Mucosa of stomach (tissue), 1 donor: ENCODE results near the gene KCNQ2.

Experiments used
- H3K27me3 ChIP-seq: one replicate; pipeline ENCODE4 v1.7.0; 2013; ENCODE audit warnings: mild to moderate bottlenecking, low read length; ENCODE audit not compliant: control insufficient read depth, insufficient read depth
- H3K36me3 ChIP-seq: one replicate; pipeline ENCODE4 v1.7.0; 2013; ENCODE audit warnings: low read length; ENCODE audit not compliant: control insufficient read depth, insufficient read depth
- H3K4me1 ChIP-seq: one replicate; pipeline ENCODE4 v1.7.0; 2013; ENCODE audit warnings: mild to moderate bottlenecking, low read length; ENCODE audit not compliant: control insufficient read depth, insufficient read depth
- H3K4me3 ChIP-seq: one replicate; pipeline ENCODE4 v1.7.0; 2013; ENCODE audit warnings: low read length
- H3K9ac ChIP-seq: one replicate; pipeline ENCODE4 v1.7.0; 2013; ENCODE audit warnings: mild to moderate bottlenecking, low read length, moderate library complexity
- H3K9me3 ChIP-seq: one replicate; pipeline ENCODE4 v1.7.0; 2013; ENCODE audit warnings: mild to moderate bottlenecking, low read length, moderate library complexity; ENCODE audit not compliant: control insufficient read depth
- donor health status: Pancreatic carcinoma.

KCNQ2 gene

GRCh38 chr20:63471717-63471980 is 806 bp downstream of the KCNQ2 start:
- Histone ChIP-seq H3K27me3 (peaks cover 66% of the 10 kb centered on the region), H3K4me1 (no peaks in the 10 kb centered on the region), H3K9me3 (no peaks in the 10 kb centered on the region), H3K9ac (no peak overlapping the region), H3K36me3 (no peaks in the 10 kb centered on the region), H3K4me3 (no peak overlapping the region)

DNA sequence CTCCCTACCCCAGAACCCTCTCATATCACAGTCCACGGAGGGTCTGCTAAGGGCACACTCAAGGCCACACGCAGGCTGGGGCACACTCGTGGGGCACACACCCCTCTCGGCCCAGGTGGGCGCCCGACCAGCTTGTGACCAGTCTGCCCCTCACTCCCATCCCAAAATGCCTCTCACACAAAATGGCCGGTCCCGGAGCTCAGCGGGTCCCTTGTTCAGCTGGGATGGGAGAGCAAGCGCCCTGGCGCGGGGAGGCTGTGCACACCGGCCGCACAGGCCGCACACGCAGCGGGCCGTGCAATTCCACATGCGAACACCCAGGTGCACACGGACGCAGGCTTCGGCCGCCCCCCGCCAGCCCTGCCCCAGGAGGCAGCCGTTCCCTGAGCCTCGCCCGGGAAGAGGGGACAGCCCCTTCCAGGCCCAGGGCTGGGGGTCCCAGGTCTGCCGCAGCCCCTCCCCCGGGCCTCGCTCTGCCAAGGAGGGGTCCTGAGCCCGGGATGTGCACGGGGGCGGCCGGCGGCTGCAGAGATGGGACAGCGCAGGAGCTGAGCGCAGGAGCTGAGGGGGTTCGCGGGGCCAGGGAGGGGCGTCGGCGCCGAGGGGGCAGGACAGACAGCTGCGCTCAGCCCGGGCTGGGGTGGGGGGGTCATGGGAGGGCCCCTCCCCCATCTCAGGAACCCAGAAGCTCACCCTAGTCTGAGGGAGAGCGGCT is 1.3 kb downstream of the KCNQ2 start:
- H3K9ac ChIP-seq, result no peak overlapping the region
- no peaks in the 10 kb centered on the region for H3K36me3 ChIP-seq
- no peaks in the 10 kb centered on the region for H3K9me3 ChIP-seq
- peaks cover 66% of the 10 kb centered on the region for H3K27me3 ChIP-seq
- H3K4me1 ChIP-seq, result no peaks in the 10 kb centered on the region
- no peak overlapping the region for H3K4me3 ChIP-seq

DNA sequence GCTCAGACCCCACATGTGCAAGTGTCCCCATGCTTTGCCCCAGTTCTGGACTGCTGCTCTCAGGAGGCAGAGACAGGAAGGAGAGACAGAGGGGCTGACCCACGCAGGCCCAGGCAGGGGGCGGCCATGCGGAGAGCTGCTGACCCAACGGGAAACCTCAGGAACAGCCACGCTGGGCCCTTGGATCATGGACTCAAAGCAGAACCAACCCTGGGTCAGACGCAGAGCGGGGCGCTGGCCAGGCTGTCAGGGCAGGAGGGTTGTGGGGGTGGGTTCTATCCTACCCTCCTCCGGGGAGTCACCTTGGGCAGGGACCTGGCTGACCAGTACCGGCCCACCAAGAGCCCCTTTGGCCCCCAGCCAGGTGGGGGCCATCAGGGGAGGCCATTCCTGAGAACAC is 2.0 kb downstream of the KCNQ2 start:
- Histone ChIP-seq H3K27me3 (peaks cover 60% of the 10 kb centered on the region), H3K4me3 (no peak overlapping the region), H3K9ac (no peak overlapping the region), H3K9me3 (no peaks in the 10 kb centered on the region), H3K36me3 (no peaks in the 10 kb centered on the region), H3K4me1 (no peaks in the 10 kb centered on the region)

GRCh38 chr20:63469713-63470101 is 2.7 kb downstream of the KCNQ2 start:
- H3K4me3 ChIP-seq, result no peak overlapping the region

DNA sequence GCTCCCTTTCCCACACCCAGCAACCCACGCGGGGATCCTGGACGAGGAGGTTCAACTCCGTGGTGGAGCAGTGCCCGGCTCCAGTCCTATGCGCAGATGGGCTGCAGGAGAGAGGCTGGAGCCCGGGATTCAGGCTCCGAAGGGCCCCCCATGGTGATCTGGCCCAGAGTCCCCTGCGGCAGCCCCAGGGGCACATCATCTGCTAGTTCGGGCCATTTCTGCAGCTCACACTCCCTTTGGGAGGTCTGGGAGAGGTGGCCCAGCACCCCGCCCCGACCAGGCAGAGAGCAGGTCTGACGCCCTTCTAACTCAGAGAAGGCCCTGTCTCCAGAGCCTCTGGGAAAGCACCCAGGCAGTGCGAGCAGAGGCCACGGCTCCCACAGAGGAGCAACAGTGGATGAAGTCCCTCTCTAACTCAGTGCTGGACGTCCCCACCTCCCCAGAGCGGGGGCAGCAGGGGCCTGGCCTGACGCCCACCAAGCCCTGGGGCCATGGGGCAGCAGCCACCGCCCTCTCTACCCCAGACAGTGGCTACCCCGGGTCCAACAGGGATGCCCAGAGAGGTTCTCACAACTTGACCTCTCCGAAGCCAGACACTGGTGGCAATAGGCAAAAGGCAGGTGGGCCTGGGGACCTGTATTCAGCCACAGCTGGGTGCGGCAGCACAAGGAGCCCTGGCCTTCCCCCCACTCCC is 3.3 kb downstream of the KCNQ2 start:
- Histone ChIP-seq H3K9ac (no peak overlapping the region), H3K4me1 (no peaks in the 10 kb centered on the region), H3K27me3 (peaks cover 48% of the 10 kb centered on the region), H3K4me3 (no peak overlapping the region), H3K36me3 (no peaks in the 10 kb centered on the region), H3K9me3 (no peaks in the 10 kb centered on the region)

More at GRCh38 chr20:63469713-63470101, 2.7 kb downstream of the KCNQ2 start:
- no peaks in the 10 kb centered on the region for H3K4me1 ChIP-seq
- no peaks in the 10 kb centered on the region for H3K36me3 ChIP-seq
- no peak overlapping the region for H3K9ac ChIP-seq
- peaks cover 53% of the 10 kb centered on the region for H3K27me3 ChIP-seq
- H3K9me3 ChIP-seq, result no peaks in the 10 kb centered on the region

DNA sequence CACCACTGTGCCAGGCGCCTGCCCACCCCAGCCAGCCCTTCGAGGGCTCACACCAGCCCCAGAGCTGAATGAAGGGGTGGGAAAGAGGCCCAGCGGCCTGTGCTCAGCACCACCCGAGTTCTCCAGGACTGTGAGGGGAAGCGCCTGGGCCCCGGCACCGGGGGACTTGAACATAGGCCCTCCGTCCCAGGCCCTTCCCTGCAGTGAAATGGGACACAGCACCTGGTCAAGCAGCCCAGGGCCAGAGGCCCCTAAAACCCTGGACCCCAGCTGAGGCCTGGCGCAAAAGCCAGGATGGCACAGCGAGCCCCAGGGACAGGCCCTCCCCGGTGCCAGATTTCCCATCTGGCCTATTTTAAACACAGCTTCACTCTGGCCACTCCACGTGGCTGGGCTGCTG is 4.0 kb downstream of the KCNQ2 start:
- no peaks in the 10 kb centered on the region for H3K4me1 ChIP-seq
- H3K9me3 ChIP-seq, result no peaks in the 10 kb centered on the region
- peaks cover 41% of the 10 kb centered on the region for H3K27me3 ChIP-seq
- H3K9ac ChIP-seq, result no peak overlapping the region
- no peaks in the 10 kb centered on the region for H3K36me3 ChIP-seq
- H3K4me3 ChIP-seq, result no peak overlapping the region

DNA sequence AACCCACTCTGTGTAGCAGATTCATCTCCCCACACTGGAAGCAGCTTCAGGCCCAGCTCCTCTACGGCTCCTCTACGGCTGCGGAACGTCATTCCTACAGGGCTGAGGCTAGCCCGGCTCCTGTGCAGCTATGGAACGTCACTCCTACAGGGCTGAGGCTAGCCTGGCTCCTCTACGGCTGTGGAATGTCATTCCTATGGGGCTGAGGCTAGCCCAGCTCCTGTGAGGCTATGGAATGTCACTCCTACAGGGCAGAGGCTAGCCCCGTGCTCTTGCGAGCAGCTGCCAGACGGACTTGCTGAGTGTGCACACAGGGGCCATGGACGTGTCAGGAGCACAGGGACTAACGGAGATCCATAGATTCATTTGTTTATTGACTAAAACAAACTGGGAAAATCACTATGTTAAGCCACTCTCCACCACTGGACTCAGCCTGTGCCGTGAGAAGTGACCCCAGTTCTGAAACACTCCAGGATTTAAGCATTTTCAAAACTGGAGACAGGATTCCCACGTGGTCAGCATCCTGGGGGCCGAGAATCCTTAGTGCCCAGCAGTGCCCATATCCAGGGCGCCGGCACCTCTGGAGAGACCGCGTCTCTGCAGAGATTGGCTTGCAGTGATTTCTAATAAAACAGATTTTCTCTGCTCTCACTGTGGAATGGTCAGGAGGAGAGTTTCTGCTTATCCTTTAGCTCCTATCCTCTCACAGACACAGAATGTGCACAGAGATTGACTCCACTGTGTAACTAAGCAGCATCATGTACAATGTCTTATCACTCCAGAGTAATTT is 5.0 kb downstream of the KCNQ2 start:
- no peaks in the 10 kb centered on the region for H3K9me3 ChIP-seq

DNA sequence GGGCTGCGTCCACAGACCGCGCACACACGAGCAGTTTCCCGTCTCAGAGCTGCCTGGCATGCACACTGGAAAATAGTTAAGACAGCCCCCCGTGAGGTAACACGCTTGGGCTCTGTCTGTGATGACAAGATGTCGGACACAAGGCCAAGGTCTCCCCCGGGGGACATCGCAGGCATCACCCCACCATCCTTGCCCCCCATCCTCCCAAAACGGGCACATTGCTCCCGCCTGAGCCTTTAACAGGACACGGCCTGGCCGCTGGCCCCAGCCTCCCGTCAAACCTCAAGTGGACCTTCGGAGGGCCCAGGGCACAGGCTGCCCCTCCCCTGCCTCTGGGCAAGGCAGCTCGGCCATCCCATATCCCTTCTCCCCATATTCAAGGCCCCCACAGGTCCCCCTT is 5.6 kb downstream of the KCNQ2 start:
- H3K4me3 ChIP-seq, result no peak overlapping the region
- no peak overlapping the region for H3K9ac ChIP-seq
- no peaks in the 10 kb centered on the region for H3K4me1 ChIP-seq
- no peaks in the 10 kb centered on the region for H3K9me3 ChIP-seq
- no peaks in the 10 kb centered on the region for H3K36me3 ChIP-seq
- peaks cover 39% of the 10 kb centered on the region for H3K27me3 ChIP-seq

More for the DNA sequence above, 5.0 kb downstream of the KCNQ2 start:
- Histone ChIP-seq H3K9ac (no peak overlapping the region), H3K4me1 (no peaks in the 10 kb centered on the region), H3K4me3 (no peak overlapping the region), H3K36me3 (no peaks in the 10 kb centered on the region), H3K27me3 (peaks cover 41% of the 10 kb centered on the region)

DNA sequence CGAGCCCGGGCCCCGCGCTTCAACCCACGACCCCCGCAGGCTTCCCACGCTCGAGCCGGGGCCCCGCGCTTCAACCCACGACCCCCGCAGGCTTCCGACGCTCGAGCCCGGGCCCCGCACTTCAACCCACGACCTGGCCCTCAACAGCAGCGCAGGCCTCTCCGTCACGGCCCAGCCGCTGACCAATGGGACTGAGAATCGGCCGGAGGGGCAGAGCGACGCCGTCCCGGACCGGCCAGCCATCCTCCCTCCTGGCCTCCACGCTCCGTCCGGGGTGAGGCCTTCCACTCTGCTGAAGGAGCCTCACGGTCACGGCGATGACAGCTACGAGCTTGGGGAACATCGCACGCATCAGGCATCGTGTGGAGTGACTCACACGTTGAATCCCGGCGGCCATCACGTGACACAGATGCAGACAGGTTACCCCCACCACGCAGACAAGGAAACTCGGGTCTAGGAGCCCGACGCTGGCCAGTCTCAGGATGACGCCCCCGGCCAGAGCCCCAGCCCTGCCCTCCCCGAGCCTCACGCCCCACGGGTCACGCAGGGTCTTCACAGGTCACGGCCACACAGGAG is 6.1 kb downstream of the KCNQ2 start:
- Histone ChIP-seq H3K36me3 (no peaks in the 10 kb centered on the region), H3K4me1 (no peaks in the 10 kb centered on the region), H3K27me3 (peaks cover 35% of the 10 kb centered on the region), H3K4me3 (no peak overlapping the region), H3K9ac (no peak overlapping the region), H3K9me3 (no peaks in the 10 kb centered on the region)

DNA sequence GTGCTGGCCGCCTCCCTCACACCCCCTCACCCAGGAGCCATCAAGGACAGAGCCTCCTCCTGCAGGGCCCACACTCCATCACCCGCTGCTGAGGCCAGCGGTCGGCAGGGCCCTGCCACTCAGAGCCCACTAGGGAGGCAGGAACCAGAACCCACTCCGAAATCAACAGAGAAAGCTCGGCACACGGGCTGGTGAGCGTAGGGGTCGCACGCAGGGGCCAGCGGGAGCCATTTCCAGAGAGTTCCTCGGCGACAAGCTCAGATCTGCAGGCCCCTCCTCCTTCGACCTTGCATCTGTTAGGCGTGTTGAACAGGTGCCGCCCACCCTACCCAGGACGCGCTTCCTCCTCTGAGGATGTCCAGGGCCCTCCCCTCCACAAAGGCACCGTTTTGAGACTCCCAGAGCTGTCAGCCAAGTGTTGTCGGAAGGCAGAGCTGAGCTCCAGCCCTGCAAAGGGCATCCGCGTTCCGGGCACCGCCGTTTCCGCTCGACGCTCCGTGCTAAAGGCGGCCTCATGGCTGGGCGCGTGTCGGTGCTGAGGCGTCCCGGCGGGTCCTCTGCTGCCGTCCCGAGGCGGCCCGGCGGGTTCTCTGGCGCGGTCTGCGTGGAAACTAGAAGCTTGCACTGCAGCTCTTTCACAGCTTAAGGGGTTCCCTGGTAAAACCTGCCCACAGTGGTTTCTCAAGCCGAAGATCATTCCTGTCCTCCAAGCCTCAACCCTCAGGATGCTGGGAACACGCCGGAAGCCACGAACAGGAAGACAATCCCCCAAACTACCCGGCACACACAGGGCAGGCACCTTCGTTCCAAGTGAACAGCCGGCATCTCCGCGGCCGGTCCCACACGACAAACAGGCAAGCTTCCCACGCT is 6.8 kb downstream of the KCNQ2 start:
- peaks cover 35% of the 10 kb centered on the region for H3K27me3 ChIP-seq
- no peaks in the 10 kb centered on the region for H3K36me3 ChIP-seq
- H3K9me3 ChIP-seq, result no peaks in the 10 kb centered on the region
- no peak overlapping the region for H3K4me3 ChIP-seq
- no peak overlapping the region for H3K9ac ChIP-seq
- H3K4me1 ChIP-seq, result no peaks in the 10 kb centered on the region

GRCh38 chr20:63464289-63464635 is 8.2 kb downstream of the KCNQ2 start:
- Histone ChIP-seq H3K9ac (no peak overlapping the region), H3K27me3 (peaks cover 25% of the 10 kb centered on the region), H3K4me1 (no peaks in the 10 kb centered on the region), H3K36me3 (no peaks in the 10 kb centered on the region), H3K4me3 (no peak overlapping the region), H3K9me3 (no peaks in the 10 kb centered on the region)
